HepG2 (cell line): ENCODE measurements around the gene DEFB124. TPM values are rescaled to one million over a fixed set of nuclear protein-coding genes. Genes with fewer than 3 reads are reported as not detected.
A peak's percentile ranks its signal among the peaks of the same experiment; 100 is the strongest.

Source experiments
- ATAC-seq: fragments of 200-7000 bp; cut with Tn5 transposase; 3 replicates; pipeline ENCODE4 v1.9.1; 2020; ENCODE audit warnings: mild to moderate bottlenecking, moderate library complexity
- BruUV-seq: library from RNA; stranded (reverse); fragments of 400-500 nt; replicated peaks from 2 replicates; lab custom pipeline; 2021; lab: Mats Ljungman, UMichigan
- CTCF ChIA-PET: fragments of 300-600 bp; formaldehyde crosslinking; extraction: SDS; loops from one replicate; lab custom pipeline; 2021; ENCODE audit warnings: low total read pairs, inconsistent platforms, low intra/inter-chr PET ratio; lab: Yijun Ruan, JAX
- POLR2A ChIA-PET: fragments of 350-600 bp; sonication (Branson Sonifier 250); formaldehyde crosslinking; loops from one replicate; lab custom pipeline; 2020; ENCODE audit warnings: antibody characterized with exemption, inconsistent platforms; lab: Yijun Ruan, JAX
- DNase-seq: peaks from one replicate; pipeline ENCODE4 v3.0.0-alpha.2; 2015; ENCODE audit warnings: low spot score
- FAIRE-seq: peaks from 3 replicates; lab custom pipeline; 2011; peaks lifted over from hg19 to GRCh38; lab: Jason Lieb, UNC
- H2AFZ ChIP-seq: one replicate; pipeline ENCODE4 v1.6.1; 2011; ENCODE audit warnings: low read length, inconsistent platforms
- H3K27ac ChIP-seq: fragments of 300-600 bp; 3 replicates; pipeline ENCODE4 v1.8.0; 2011; ENCODE audit warnings: mixed run types, mild to moderate bottlenecking, mixed read lengths, low read length, inconsistent platforms; ENCODE audit not compliant: insufficient read depth; ENCODE audit errors: extremely low read length
- H3K27me3 ChIP-seq, 2 experiments: fragments of 200-600 bp in 1 of 2; 2 replicates in 1 of 2; 3 replicates in 1 of 2; pipeline versions ENCODE4 v1.6.0 to v1.8.0; 2011; ENCODE audit warnings: low read length in 2 of 2, mild to moderate bottlenecking in 2 of 2, moderate library complexity in 2 of 2, inconsistent platforms in 1 of 2; ENCODE audit not compliant: insufficient read depth in 2 of 2, control insufficient read depth in 1 of 2
- H3K36me3 ChIP-seq, 2 experiments: fragments of 200-600 bp in 1 of 2; replicated peaks in 1 of 2; 2 replicates in 1 of 2; 3 replicates in 1 of 2; pipeline versions ENCODE4 v1.5.1 to v1.8.0; 2011; ENCODE audit warnings: low read length in 2 of 2, inconsistent platforms in 1 of 2; ENCODE audit not compliant: insufficient read depth in 2 of 2, control insufficient read depth in 1 of 2
- H3K4me1 ChIP-seq: 2 replicates; pipeline ENCODE4 v1.5.1; 2012; ENCODE audit warnings: low read length, inconsistent platforms; ENCODE audit not compliant: insufficient read depth
- H3K4me2 ChIP-seq: 2 replicates; pipeline ENCODE4 v1.6.0; 2011; ENCODE audit warnings: low read depth, low read length, inconsistent platforms
- H3K4me3 ChIP-seq, 3 experiments: fragments of 200-600 bp in 1 of 3; sonication (generic), shearing (Covaris generic) in 1 of 3; replicated peaks in 1 of 3; 2 replicates each; pipeline ENCODE4 v1.5.1; 2011 to 2016; ENCODE audit warnings: low read length in 3 of 3, inconsistent platforms in 2 of 3, low read depth in 2 of 3, mild to moderate bottlenecking in 2 of 3, control low read depth in 1 of 3, mixed read lengths in 1 of 3; ENCODE audit not compliant: insufficient read depth in 1 of 3
- H3K79me2 ChIP-seq: one replicate; pipeline ENCODE4 v1.6.1; 2011; ENCODE audit warnings: low read length, inconsistent platforms; ENCODE audit not compliant: insufficient read depth
- H3K9ac ChIP-seq: 2 replicates; pipeline ENCODE4 v1.6.0; 2011; ENCODE audit warnings: mild to moderate bottlenecking, low read depth, low read length, inconsistent platforms; ENCODE audit not compliant: insufficient read depth
- H3K9me3 ChIP-seq: 2 replicates; pipeline ENCODE4 v1.5.1; 2012; ENCODE audit warnings: mild to moderate bottlenecking, low read length
- H4K20me1 ChIP-seq: 2 replicates; pipeline ENCODE4 v1.6.0; 2011; ENCODE audit warnings: inconsistent platforms, mild to moderate bottlenecking, low read length, moderate library complexity; ENCODE audit not compliant: insufficient read depth
- AFF4 ChIP-seq: sonication (generic); formaldehyde crosslinking; IDR thresholded peaks from 2 replicates; pipeline ENCODE4 v1.4.0; 2020; ENCODE audit warnings: missing genetic modification reagents
- CTCF ChIP-seq: sonication (generic); formaldehyde crosslinking; IDR thresholded peaks from 2 replicates; pipeline ENCODE4 v1.5.0; 2020; ENCODE audit warnings: mild to moderate bottlenecking, missing genetic modification reagents, moderate library complexity
- SNAPC2 ChIP-seq: sonication (generic); formaldehyde crosslinking; IDR thresholded peaks from 2 replicates; pipeline ENCODE4 v1.8.1; 2022; ENCODE audit warnings: mild to moderate bottlenecking, missing genetic modification reagents
- XRCC5 ChIP-seq: fragments of 200-400 bp; formaldehyde crosslinking; optimal IDR thresholded peaks from 2 replicates; pipeline ENCODE3; 2017; ENCODE audit warnings: mild to moderate bottlenecking, low read length
- ZMYM2 ChIP-seq: sonication (generic); formaldehyde crosslinking; IDR thresholded peaks from 2 replicates; pipeline ENCODE4 v1.8.0; 2022; ENCODE audit warnings: mild to moderate bottlenecking, missing genetic modification reagents
- ZNF460 ChIP-seq: sonication (generic); formaldehyde crosslinking; IDR thresholded peaks from 2 replicates; pipeline ENCODE4 v1.5.1; 2020; ENCODE audit warnings: missing genetic modification reagents, mild to moderate bottlenecking, borderline replicate concordance
- ZNF576 ChIP-seq: sonication (generic); formaldehyde crosslinking; IDR thresholded peaks from 2 replicates; pipeline ENCODE4 v1.4.0; 2020; ENCODE audit warnings: mild to moderate bottlenecking, missing genetic modification reagents
- ZNF850 ChIP-seq: sonication (generic); formaldehyde crosslinking; conservative IDR thresholded peaks from 2 replicates; pipeline ENCODE4 v1.9.0; 2021; ENCODE audit warnings: mild to moderate bottlenecking, missing genetic modification reagents
- WGBS: methylation state at CpG from one replicate; pipeline ENCODE4 v1.1.6; 2017; ENCODE audit warnings: low lambda C conversion rate; 5-methylcytosine and 5-hydroxymethylcytosine counted together
- in situ Hi-C: cut with HindIII; loops from 2 replicates; pipeline ENCODE4 v1.10.0; 2017; ENCODE audit warnings: low pct_unique_long_range_greater_than_20kb; ENCODE audit not compliant: extremely low pct_ligation_motif_present
- intact Hi-C: fragments of 100-400 bp; cut with micrococcal nuclease; formaldehyde crosslinking; loops from one replicate; pipeline ENCODE4 v1.10.0; 2022; ENCODE audit not compliant: unreplicated experiment
- polyA plus RNA-seq, 8 experiments: library from polyadenylated mRNA; depleted of rRNA in 3 of 8; stranded (reverse) in 7 of 8; unstranded in 1 of 8; fragments of >200 nt; fragmentation: Illumina TruSeq in 4 of 8; extraction: Trizol in 4 of 8; gene quantifications; 2 replicates each; pipeline versions ENCODE4 v1.2.1 to v1.2.3, GENCODE V29; 2011 to 2016; ENCODE audit warnings: low read depth in 4 of 8, missing spikeins in 1 of 8, mixed read lengths in 1 of 8; ENCODE audit not compliant: insufficient read depth in 1 of 8
- total RNA-seq, 5 experiments: library from RNA; depleted of rRNA; stranded (reverse); fragments of >200 nt; fragmentation: Illumina TruSeq; extraction: Trizol; gene quantifications; 2 replicates each; pipeline ENCODE4 v1.2.3, GENCODE V29; 2016; ENCODE audit warnings: low read depth in 1 of 5

The DEFB124 gene
- total and polyA plus RNA-seq, 2 of the 13 experiments (the other 11 are each of a cell fraction or from before 2014, with no cell fraction given) = not detected

- no peaks in the 10 kb centered on the region for H3K36me3 ChIP-seq
- no peak within 1 kb of the TSS for H2AFZ ChIP-seq
- no TSS peak for BruUV-seq
- in situ Hi-C loops (no loop called here), intact Hi-C loops (no loop called here)
- no peak within 1 kb of the TSS for H3K4me2 ChIP-seq
- H3K9me3 ChIP-seq = no peaks in the 10 kb centered on the region
- peaks cover 3 to 21% of the 10 kb centered on the region in 2 experiments; a peak in 3 of 5 replicates for H3K27me3 ChIP-seq
- POLR2A ChIA-PET = no interaction called here
- no peak within 1 kb of the TSS for H3K27ac ChIP-seq
- no peaks in the 10 kb centered on the region for H4K20me1 ChIP-seq
- FAIRE-seq (no peak), DNase-seq (no peak), ATAC-seq (peak; percentile 55)
- no peaks in the 10 kb centered on the region for H3K79me2 ChIP-seq
- no peak within 1 kb of the TSS for H3K9ac ChIP-seq
- no peak for TF ChIP-seq ZMYM2
- TF ChIP-seq AFF4 (CRISPR knock-in tag) = no peak
- no peak for TF ChIP-seq ZNF576 (CRISPR knock-in tag)
- peak; percentile 50 for TF ChIP-seq CTCF (CRISPR knock-in tag)
- no peak for TF ChIP-seq ZNF460 (CRISPR knock-in tag)
- no peak for TF ChIP-seq SNAPC2 (CRISPR knock-in tag)
- no peak for TF ChIP-seq ZNF850 (CRISPR knock-in tag)
- TF ChIP-seq XRCC5 = peak; percentile 45
- H3K4me1 ChIP-seq = peaks cover 22% of the 10 kb centered on the region
- 57% methylated on average over 16 of the region's 16 CpGs for WGBS
- CTCF ChIA-PET = no interaction called here
- H3K4me3 ChIP-seq = no peak within 1 kb of the TSS
Measured at GRCh38 chr20:31440012-31440659, 34.8 kb downstream of the DEFB124 start, which contains the start of gene DEFB123. DEFB123 (plus strand) TSS chr20:31440632; CDS start chr20:31440699, 67 bp downstream.
